Naive thymus-derived CD4-positive, alpha-beta T cell (primary cell): ENCODE data around the gene CD86. TPM values are rescaled to one million over a fixed set of nuclear protein-coding genes. Genes with fewer than 3 reads are reported as not detected.

ENCODE experiments used
- ATAC-seq: fragments of 150-1000 bp; cut with Tn5 transposase; 2 replicates; pipeline ENCODE4 v1.10.0; 2021; ENCODE audit warnings: mild to moderate bottlenecking, moderate library complexity
- CTCF ChIA-PET: fragments of 350-600 bp; sonication (Branson Sonifier 250); formaldehyde crosslinking; loops from one replicate; lab custom pipeline; 2021; ENCODE audit warnings: antibody characterized with exemption; lab: Charles Lee
- POLR2A ChIA-PET: fragments of 350-600 bp; sonication (Branson Sonifier 250); formaldehyde crosslinking; loops from one replicate; lab custom pipeline; 2021; ENCODE audit warnings: antibody characterized with exemption, inconsistent platforms; lab: Charles Lee
- DNase-seq, 9 donors: peaks; one replicate each; pipeline versions ENCODE4 v3.0.0 to v3.0.0-alpha.2; 2020 to 2022; ENCODE audit warnings: mixed read lengths in 1 of 9
- H3K27ac ChIP-seq: one replicate; pipeline ENCODE4 v1.7.0; 2013; ENCODE audit warnings: mild to moderate bottlenecking, low read depth, low read length, moderate library complexity
- H3K27me3 ChIP-seq, 2 donors: one replicate each; pipeline ENCODE4 v1.7.0; 2013; ENCODE audit warnings: low read length in 2 of 2, mild to moderate bottlenecking in 2 of 2, moderate library complexity in 2 of 2; ENCODE audit not compliant: control insufficient read depth in 2 of 2, insufficient read depth in 2 of 2
- H3K36me3 ChIP-seq, 3 experiments: 1 replicate in 2 of 3; 2 replicates in 1 of 3; pipeline ENCODE4 v1.7.0; 2013; ENCODE audit warnings: low read length in 3 of 3, mild to moderate bottlenecking in 3 of 3, moderate library complexity in 1 of 3; ENCODE audit not compliant: insufficient read depth in 3 of 3, control insufficient read depth in 2 of 3
- H3K4me1 ChIP-seq, 2 donors: one replicate each; pipeline ENCODE4 v1.7.0; 2013; ENCODE audit warnings: low read length in 2 of 2, mild to moderate bottlenecking in 2 of 2, moderate library complexity in 1 of 2; ENCODE audit not compliant: control insufficient read depth in 2 of 2, insufficient read depth in 2 of 2
- H3K4me3 ChIP-seq: 2 replicates; pipeline ENCODE4 v1.7.0; 2013; ENCODE audit warnings: mild to moderate bottlenecking, low read length
- H3K9me3 ChIP-seq, 3 experiments: 1 replicate in 2 of 3; 2 replicates in 1 of 3; pipeline ENCODE4 v1.7.0; 2013; ENCODE audit warnings: low read length in 3 of 3; ENCODE audit not compliant: control insufficient read depth in 2 of 3
- H3K27ac Mint-ChIP-seq, 9 donors: one replicate each; pipeline ENCODE4 v1.8.0; 2020 to 2022; ENCODE audit warnings: mixed read lengths in 9 of 9, mild to moderate bottlenecking in 8 of 9, moderate library complexity in 5 of 9, inconsistent platforms in 2 of 9
- H3K27me3 Mint-ChIP-seq, 5 donors: one replicate each; pipeline ENCODE4 v1.8.0; 2021 to 2022; ENCODE audit warnings: mixed read lengths in 5 of 5, mild to moderate bottlenecking in 1 of 5
- H3K36me3 Mint-ChIP-seq, 5 donors: one replicate each; pipeline ENCODE4 v1.8.0; 2020 to 2022; ENCODE audit warnings: mixed read lengths in 5 of 5, mild to moderate bottlenecking in 3 of 5, inconsistent platforms in 1 of 5
- H3K4me1 Mint-ChIP-seq, 7 donors: one replicate each; pipeline ENCODE4 v1.8.0; 2020 to 2022; ENCODE audit warnings: mixed read lengths in 7 of 7, mild to moderate bottlenecking in 3 of 7, inconsistent platforms in 1 of 7
- H3K4me3 Mint-ChIP-seq, 10 donors: one replicate each; pipeline ENCODE4 v1.8.0; 2020 to 2022; ENCODE audit warnings: mild to moderate bottlenecking in 10 of 10, mixed read lengths in 10 of 10, moderate library complexity in 6 of 10, inconsistent platforms in 2 of 10
- H3K9me3 Mint-ChIP-seq, 11 donors: one replicate each; pipeline ENCODE4 v1.8.0; 2020 to 2022; ENCODE audit warnings: mixed read lengths in 11 of 11, mild to moderate bottlenecking in 4 of 11, inconsistent platforms in 1 of 11, moderate library complexity in 1 of 11
- intact Hi-C, 2 donors: fragments of 100-400 bp; cut with micrococcal nuclease; formaldehyde crosslinking; loops; one replicate each; pipeline ENCODE4 v1.15.1; 2023
- polyA plus RNA-seq, 2 donors: library from polyadenylated mRNA; unstranded; fragments of 300-500 nt; fragmentation: Illumina TruSeq; gene quantifications; one replicate each; pipeline ENCODE4 v1.2.3, GENCODE V29; 2021
- total RNA-seq, 6 experiments: library from RNA in 5 of 6; stranded (reverse) in 5 of 6; gene quantifications; 1 replicate in 5 of 6; 2 replicates in 1 of 6; pipeline ENCODE4 v1.2.3 and lab custom pipeline; 2021 to 2026

Gene CD86
- total and polyA plus RNA-seq, 7 experiments from 2014 or later = 0.07 to 24.0 (median 1.4) TPM

DNA sequence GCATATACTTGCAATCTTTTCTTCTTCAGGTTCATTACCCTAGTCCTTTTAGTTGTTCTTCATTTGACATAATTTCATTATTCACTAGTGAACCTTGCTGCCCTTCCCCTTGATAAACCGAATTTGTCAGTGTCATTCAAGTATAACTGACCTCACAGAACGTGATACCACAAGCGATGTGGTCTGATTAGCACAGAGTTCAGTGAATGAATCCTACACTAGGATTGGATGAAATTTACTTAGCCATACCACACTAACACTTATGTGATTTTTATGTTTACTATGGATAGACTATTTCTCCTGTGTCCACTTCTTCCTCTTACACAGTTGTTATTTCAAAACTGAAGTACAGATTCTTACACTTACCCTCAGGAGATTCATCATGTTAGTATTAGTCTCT is 27.2 kb downstream of the CD86 start:
- ChIA-PET CTCF (no interaction called here), POLR2A (no interaction called here)
- peaks cover 0 to 3% (median 0%) of the 10 kb centered on the region in 5 donors for H3K36me3 Mint-ChIP-seq

DNA sequence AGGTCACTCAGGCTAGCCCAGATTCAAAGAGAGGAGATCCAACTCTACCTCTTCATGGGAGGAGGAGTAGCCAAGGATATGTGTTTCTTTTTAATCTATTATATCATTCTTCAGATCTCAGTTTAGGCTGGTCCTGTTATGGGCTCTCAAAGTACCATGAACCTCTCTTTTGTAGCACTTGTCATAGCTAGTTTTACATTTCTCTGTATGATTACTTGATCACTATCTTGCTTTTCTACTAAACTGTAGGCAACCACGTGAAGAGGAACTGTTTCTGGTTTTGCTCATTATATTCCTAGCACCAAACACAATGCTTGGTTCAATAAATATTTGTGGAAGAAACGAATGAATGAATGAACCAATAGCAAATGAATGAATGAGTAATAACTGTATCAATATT is 29.6 kb downstream of the CD86 start:
- H3K27me3 Mint-ChIP-seq = peaks cover 0 to 9% (median 2%) of the 10 kb centered on the region in 5 donors
- no peak overlapping the region for H3K27ac ChIP-seq
- ChIA-PET CTCF (no interaction called here), POLR2A (no interaction called here)
- DNase-seq (no peak), ATAC-seq (no peak)
- H3K27me3 ChIP-seq = no peaks in the 10 kb centered on the region
- peaks cover 0 to 5% (median 0%) of the 10 kb centered on the region in 5 donors for H3K36me3 Mint-ChIP-seq
- no peaks in the 10 kb centered on the region for H3K36me3 ChIP-seq
- H3K4me1 ChIP-seq = no peaks in the 10 kb centered on the region
- no peak overlapping the region for H3K4me3 ChIP-seq
- no peaks in the 10 kb centered on the region for H3K9me3 Mint-ChIP-seq
- H3K4me3 Mint-ChIP-seq = no peak overlapping the region
- H3K27ac Mint-ChIP-seq = no peak overlapping the region
- no peaks in the 10 kb centered on the region for H3K9me3 ChIP-seq
- H3K4me1 Mint-ChIP-seq = peaks cover 0 to 38% (median 0%) of the 10 kb centered on the region in 7 donors
- intact Hi-C loops = no loop called here

More for the DNA sequence above, 27.2 kb downstream of the CD86 start:
- Histone ChIP-seq H3K9me3 (no peaks in the 10 kb centered on the region), H3K27me3 (no peaks in the 10 kb centered on the region), H3K36me3 (no peaks in the 10 kb centered on the region), H3K27ac (no peak overlapping the region), H3K4me1 (no peaks in the 10 kb centered on the region), H3K4me3 (no peak overlapping the region)
- intact Hi-C loops = no loop called here
- ATAC-seq = no peak
- no peak for DNase-seq
- Mint-ChIP-seq H3K27ac (peak overlapping the region in 1 of 9 donors; percentile 14), H3K4me1 (peaks cover 0 to 54% (median 0%) of the 10 kb centered on the region in 7 donors), H3K27me3 (peaks cover 2 to 22% (median 11%) of the 10 kb centered on the region in 5 donors), H3K4me3 (no peak overlapping the region), H3K9me3 (peaks cover 0 to 2% (median 0%) of the 10 kb centered on the region in 11 donors)

DNA sequence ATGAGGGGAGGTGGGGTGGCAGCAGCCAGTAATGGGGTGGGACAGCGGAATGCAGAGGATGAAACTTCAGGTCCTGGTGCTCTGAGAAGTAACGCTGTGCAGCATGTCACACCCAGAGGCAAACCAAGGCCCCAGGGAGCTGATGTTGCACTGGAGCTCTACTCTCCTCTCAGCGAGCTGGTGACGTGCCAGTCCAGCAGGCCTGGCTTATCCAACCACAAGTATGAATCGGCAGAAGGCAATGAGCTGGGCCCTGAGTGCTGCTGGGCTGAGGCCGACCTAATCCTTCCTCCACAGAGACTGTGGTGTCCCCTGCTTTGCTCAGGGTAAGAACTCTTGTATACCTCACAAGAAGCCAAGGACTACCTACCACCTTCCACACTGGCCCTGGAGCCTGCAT is 30.5 kb downstream of the CD86 start:
- Histone ChIP-seq H3K36me3 (no peaks in the 10 kb centered on the region), H3K9me3 (no peaks in the 10 kb centered on the region), H3K27me3 (no peaks in the 10 kb centered on the region), H3K27ac (no peak overlapping the region), H3K4me1 (no peaks in the 10 kb centered on the region), H3K4me3 (no peak overlapping the region)
- H3K36me3 Mint-ChIP-seq = peaks cover 0 to 5% (median 0%) of the 10 kb centered on the region in 5 donors
- H3K9me3 Mint-ChIP-seq = no peaks in the 10 kb centered on the region
- H3K27me3 Mint-ChIP-seq = peaks cover 0 to 9% (median 0%) of the 10 kb centered on the region in 5 donors
- CTCF ChIA-PET = no interaction called here
- peaks cover 0 to 31% (median 0%) of the 10 kb centered on the region in 7 donors for H3K4me1 Mint-ChIP-seq
- POLR2A ChIA-PET = interaction anchor here (0.7 kb wide), 1 partner anchor 35 kb away, joined by 3 read pairs; no protein-coding TSS in a partner anchor
- no peak overlapping the region for H3K27ac Mint-ChIP-seq
- no peak overlapping the region for H3K4me3 Mint-ChIP-seq
- intact Hi-C loops = no loop called here
- DNase-seq (no peak), ATAC-seq (peak; percentile 68)

DNA sequence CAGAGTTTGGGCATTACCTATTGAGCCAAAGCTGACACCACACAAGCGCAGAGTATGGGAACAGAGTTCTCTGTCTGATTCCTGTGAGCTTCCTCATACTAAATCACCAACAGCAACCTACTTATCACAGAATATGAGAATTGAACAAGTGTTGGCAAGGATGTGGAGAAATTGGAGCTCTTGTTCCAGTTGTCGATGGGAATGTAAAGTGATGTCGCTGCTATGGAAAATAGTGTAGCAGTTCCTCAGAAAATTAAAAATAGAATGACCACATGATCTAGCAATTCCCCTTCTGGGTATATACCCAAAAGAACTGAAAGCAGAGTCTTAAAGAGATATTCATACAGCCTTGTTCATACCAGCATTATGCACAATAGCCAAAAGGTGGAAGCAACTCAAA is 33.4 kb downstream of the CD86 start:
- Mint-ChIP-seq H3K9me3 (no peaks in the 10 kb centered on the region), H3K4me1 (peaks cover 0 to 34% (median 0%) of the 10 kb centered on the region in 7 donors), H3K27ac (no peak overlapping the region), H3K36me3 (peaks cover 0 to 5% (median 0%) of the 10 kb centered on the region in 5 donors), H3K27me3 (peaks cover 0 to 4% (median 0%) of the 10 kb centered on the region in 5 donors), H3K4me3 (no peak overlapping the region)
- ChIA-PET POLR2A (no interaction called here), CTCF (interaction anchor here (0.8 kb wide), 1 partner anchor 538 kb away, joined by 3 read pairs; no protein-coding TSS in a partner anchor)
- no peak for ATAC-seq
- no peaks in the 10 kb centered on the region for H3K36me3 ChIP-seq
- no peaks in the 10 kb centered on the region for H3K9me3 ChIP-seq
- no peak overlapping the region for H3K27ac ChIP-seq
- no peak overlapping the region for H3K4me3 ChIP-seq
- H3K27me3 ChIP-seq = no peaks in the 10 kb centered on the region
- intact Hi-C loops = no loop called here
- DNase-seq = no peak
- no peaks in the 10 kb centered on the region for H3K4me1 ChIP-seq

DNA sequence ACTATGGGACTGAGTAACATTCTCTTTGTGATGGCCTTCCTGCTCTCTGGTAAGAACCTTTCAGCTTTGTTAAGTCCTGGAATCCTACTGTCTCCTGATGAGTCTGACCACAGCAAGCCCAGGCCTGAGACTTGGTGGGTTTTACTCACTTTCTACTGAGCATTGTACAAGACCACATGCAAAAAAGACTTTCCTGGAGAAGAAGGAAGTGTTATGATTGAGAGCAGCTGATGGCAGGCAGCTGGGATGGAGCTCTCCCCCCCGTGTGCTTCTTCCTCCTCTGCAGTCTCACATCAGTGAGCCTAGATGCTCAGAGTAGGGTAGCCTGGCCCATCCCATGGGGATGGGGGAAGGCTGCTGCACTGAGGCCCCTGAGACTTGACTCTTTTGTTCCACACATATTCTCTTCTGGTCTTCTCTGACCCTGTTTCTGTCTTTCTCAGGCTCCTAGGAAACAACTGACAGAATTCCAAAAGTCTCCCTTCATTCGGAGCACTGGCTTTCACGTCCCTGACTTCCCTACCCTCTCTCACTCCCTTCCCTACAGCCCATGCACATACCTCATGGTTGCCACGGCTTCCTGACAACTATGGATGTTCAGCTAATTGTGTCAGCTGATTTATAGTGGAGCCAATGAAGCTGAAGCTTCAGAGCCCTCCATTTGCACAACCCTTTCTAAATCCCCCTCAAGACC is 36.6 kb downstream of the CD86 start:
- Mint-ChIP-seq H3K27ac (peak overlapping the region in 1 of 9 donors; percentile 87), H3K9me3 (no peaks in the 10 kb centered on the region), H3K4me3 (no peak overlapping the region), H3K27me3 (peaks cover 0 to 4% (median 0%) of the 10 kb centered on the region in 5 donors), H3K36me3 (peaks cover 0 to 3% (median 0%) of the 10 kb centered on the region in 5 donors), H3K4me1 (peaks cover 0 to 31% (median 0%) of the 10 kb centered on the region in 7 donors)
- intact Hi-C loops = loop anchor here (2.0 to 10.0 kb wide), 6 partner anchors 13 to 545 kb away; partner anchors contain the start of gene GOLGB1 (in 1 of the 2)
- ChIA-PET CTCF (interaction anchor here (0.6 kb wide), 1 partner anchor 87 kb away, joined by 3 read pairs; no protein-coding TSS in a partner anchor), POLR2A (no interaction called here)
- Histone ChIP-seq H3K4me1 (no peaks in the 10 kb centered on the region), H3K4me3 (no peak overlapping the region), H3K27ac (no peak overlapping the region), H3K36me3 (no peaks in the 10 kb centered on the region), H3K27me3 (no peaks in the 10 kb centered on the region), H3K9me3 (no peaks in the 10 kb centered on the region)
- ATAC-seq = peak; percentile 53
- DNase-seq = no peak

DNA sequence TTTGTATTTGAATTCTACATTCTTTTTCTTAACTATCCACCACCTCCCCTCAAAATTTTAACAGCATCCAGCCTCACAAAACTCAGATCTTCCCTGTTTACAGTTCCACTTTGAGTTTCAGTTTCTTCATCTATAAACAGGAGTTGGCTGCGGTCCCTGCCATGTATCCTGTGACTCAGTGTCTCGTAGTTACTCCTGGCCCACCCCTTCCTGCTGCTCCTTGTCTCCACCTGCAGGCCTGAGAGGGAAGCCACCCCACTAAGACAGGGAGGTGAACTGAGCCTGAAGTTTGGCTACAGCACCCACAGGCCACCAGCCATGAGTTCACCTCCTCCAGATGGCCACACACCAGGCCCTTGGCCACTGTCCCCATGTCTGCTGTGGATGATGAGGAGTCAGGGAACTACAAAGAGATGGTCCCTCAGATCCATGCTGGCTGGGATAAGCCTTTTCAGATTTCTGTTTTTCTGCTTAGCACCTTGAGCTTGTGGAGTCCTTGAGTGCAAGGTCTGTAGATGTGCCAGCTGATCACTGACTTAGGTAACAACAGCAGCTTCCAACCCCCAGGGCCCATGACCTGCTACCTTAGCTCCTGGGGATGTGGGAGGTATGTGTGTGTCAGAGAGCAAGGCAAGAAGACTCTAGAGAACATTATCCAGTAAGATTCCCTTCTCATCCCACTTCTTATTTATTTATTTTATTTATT is 37.5 kb downstream of the CD86 start:
- no peaks in the 10 kb centered on the region for H3K4me1 ChIP-seq
- POLR2A ChIA-PET = no interaction called here
- CTCF ChIA-PET = no interaction called here
- Mint-ChIP-seq H3K27ac (peak overlapping the region in 1 of 9 donors; percentile 87), H3K27me3 (peaks cover 0 to 4% (median 0%) of the 10 kb centered on the region in 5 donors), H3K36me3 (peaks cover 0 to 3% (median 0%) of the 10 kb centered on the region in 5 donors), H3K9me3 (no peaks in the 10 kb centered on the region), H3K4me1 (peaks cover 0 to 31% (median 0%) of the 10 kb centered on the region in 7 donors), H3K4me3 (peak overlapping the region in 1 of 10 donors; percentile 51)
- H3K9me3 ChIP-seq = no peaks in the 10 kb centered on the region
- intact Hi-C loops = loop anchor here (2.0 to 10.0 kb wide), 6 partner anchors 14 to 546 kb away; partner anchors contain the start of gene GOLGB1 (in 1 of the 2)
- ATAC-seq (peak; percentile 84), DNase-seq (peak in 1 of 9 donors; percentile 51)
- H3K27ac ChIP-seq = no peak overlapping the region
- H3K36me3 ChIP-seq = no peaks in the 10 kb centered on the region
- no peak overlapping the region for H3K4me3 ChIP-seq
- no peaks in the 10 kb centered on the region for H3K27me3 ChIP-seq
